Mucosa of descending colon (tissue), 3 donors: ENCODE results near the gene KITLG. TPM values are rescaled to one million over a fixed set of nuclear protein-coding genes. Genes with fewer than 3 reads are reported as not detected.

Experiments
- ATAC-seq: fragments of 200-7000 bp; cut with Tn5 transposase; one replicate; pipeline ENCODE4 v1.9.1; 2020; ENCODE audit warnings: mild to moderate bottlenecking, moderate library complexity
- DNase-seq, 3 donors: peaks; one replicate each; pipeline ENCODE4 v3.0.0-alpha.2; 2020
- H3K36me3 ChIP-seq: fragments of 200-600 bp; one replicate; pipeline ENCODE4 v1.8.0; 2021; ENCODE audit warnings: low read depth, mild to moderate bottlenecking
- H3K4me1 ChIP-seq: fragments of 200-600 bp; one replicate; pipeline ENCODE4 v1.8.0; 2021; ENCODE audit warnings: low read depth, mild to moderate bottlenecking
- H3K4me3 ChIP-seq: fragments of 200-600 bp; one replicate; pipeline ENCODE4 v1.8.0; 2021; ENCODE audit warnings: mild to moderate bottlenecking
- H3K9me3 ChIP-seq: fragments of 200-600 bp; one replicate; pipeline ENCODE4 v1.8.0; 2021; ENCODE audit warnings: mild to moderate bottlenecking
- CTCF ChIP-seq: fragments of 200-600 bp; IDR thresholded peaks from one replicate; pipeline ENCODE4 v1.8.0; 2022; ENCODE audit warnings: antibody characterized with exemption, mild to moderate bottlenecking
- intact Hi-C, 2 donors: fragments of 100-400 bp; cut with DNase I in 1 of 2; cut with micrococcal nuclease in 1 of 2; formaldehyde crosslinking; loops; one replicate each; pipeline versions ENCODE4 v1.11.0 to v1.11.1; 2022; cut with DNase I, micrococcal nuclease
- total RNA-seq, 3 donors: library from RNA; stranded (reverse); fragmentation: NEBNext Ultra II Directional in 2 of 3; extraction: Animal tissue kit (Norgen Biotek cat#: 25700) in 2 of 3; gene quantifications; one replicate each; pipeline versions ENCODE4 v1.2.1 to v1.2.4, GENCODE V29; 2021 to 2023
- donor health status: DM: no; HTN: no; CAD: no; lungs with moderate emphysema.
- donor health status: DM: no; HTN: no; CAD: no.
- donor health status: DM: no; HTN: yes; CAD: no.

KITLG gene
- total RNA-seq, 3 donors from 2014 or later, result 28.5 to 96.2 (median 37.4) TPM

- Histone ChIP-seq H3K9me3 (no peaks in the 10 kb centered on the region), H3K4me1 (no peaks in the 10 kb centered on the region), H3K36me3 (no peaks in the 10 kb centered on the region), H3K4me3 (no peak overlapping the region)
- ATAC-seq (no peak), DNase-seq (no peak)
- intact Hi-C loops, result no loop called here
- TF ChIP-seq CTCF, result no peak
These were observed 85.8 kb downstream of the KITLG start for GRCh38 chr12:88494520-88494919.

GRCh38 chr12:88493636-88494035 is 86.6 kb downstream of the KITLG start:
- intact Hi-C loops, result no loop called here
- DNase-seq, result no peak

GRCh38 chr12:88490425-88490824 is 89.8 kb downstream of the KITLG start:
- ATAC-seq (no peak), DNase-seq (no peak)
- no peaks in the 10 kb centered on the region for H3K4me1 ChIP-seq
- no peak for TF ChIP-seq CTCF
- no peaks in the 10 kb centered on the region for H3K9me3 ChIP-seq
- H3K36me3 ChIP-seq, result no peaks in the 10 kb centered on the region
- intact Hi-C loops, result no loop called here
- no peak overlapping the region for H3K4me3 ChIP-seq

More at GRCh38 chr12:88493636-88494035, 86.6 kb downstream of the KITLG start:
- H3K36me3 ChIP-seq, result no peaks in the 10 kb centered on the region
- no peak for TF ChIP-seq CTCF
- H3K4me1 ChIP-seq, result no peaks in the 10 kb centered on the region
- no peak for ATAC-seq
- no peak overlapping the region for H3K4me3 ChIP-seq
- no peaks in the 10 kb centered on the region for H3K9me3 ChIP-seq

GRCh38 chr12:88472775-88473174 is 107.5 kb downstream of the KITLG start:
- Histone ChIP-seq H3K9me3 (no peaks in the 10 kb centered on the region), H3K4me1 (no peaks in the 10 kb centered on the region), H3K36me3 (no peaks in the 10 kb centered on the region), H3K4me3 (no peak overlapping the region)
- intact Hi-C loops, result no loop called here
- TF ChIP-seq CTCF, result no peak
- no peak for DNase-seq
- ATAC-seq, result no peak

GRCh38 chr12:88472248-88472647 is 108.0 kb downstream of the KITLG start:
- no peaks in the 10 kb centered on the region for H3K9me3 ChIP-seq
- intact Hi-C loops, result no loop called here

More at GRCh38 chr12:88472248-88472647, 108.0 kb downstream of the KITLG start:
- ATAC-seq, result no peak
- H3K36me3 ChIP-seq, result no peaks in the 10 kb centered on the region
- H3K4me1 ChIP-seq, result no peaks in the 10 kb centered on the region
- no peak for DNase-seq
- no peak for TF ChIP-seq CTCF
- H3K4me3 ChIP-seq, result no peak overlapping the region
